Suppressor macrophage treated with lipopolysaccharide for 4 hours (primary cell): ENCODE measurements around the gene PRPF6.

Source experiments
- DNase-seq: peaks from one replicate; pipeline ENCODE4 v3.0.0-alpha.2; 2020

PRPF6 gene

DNA sequence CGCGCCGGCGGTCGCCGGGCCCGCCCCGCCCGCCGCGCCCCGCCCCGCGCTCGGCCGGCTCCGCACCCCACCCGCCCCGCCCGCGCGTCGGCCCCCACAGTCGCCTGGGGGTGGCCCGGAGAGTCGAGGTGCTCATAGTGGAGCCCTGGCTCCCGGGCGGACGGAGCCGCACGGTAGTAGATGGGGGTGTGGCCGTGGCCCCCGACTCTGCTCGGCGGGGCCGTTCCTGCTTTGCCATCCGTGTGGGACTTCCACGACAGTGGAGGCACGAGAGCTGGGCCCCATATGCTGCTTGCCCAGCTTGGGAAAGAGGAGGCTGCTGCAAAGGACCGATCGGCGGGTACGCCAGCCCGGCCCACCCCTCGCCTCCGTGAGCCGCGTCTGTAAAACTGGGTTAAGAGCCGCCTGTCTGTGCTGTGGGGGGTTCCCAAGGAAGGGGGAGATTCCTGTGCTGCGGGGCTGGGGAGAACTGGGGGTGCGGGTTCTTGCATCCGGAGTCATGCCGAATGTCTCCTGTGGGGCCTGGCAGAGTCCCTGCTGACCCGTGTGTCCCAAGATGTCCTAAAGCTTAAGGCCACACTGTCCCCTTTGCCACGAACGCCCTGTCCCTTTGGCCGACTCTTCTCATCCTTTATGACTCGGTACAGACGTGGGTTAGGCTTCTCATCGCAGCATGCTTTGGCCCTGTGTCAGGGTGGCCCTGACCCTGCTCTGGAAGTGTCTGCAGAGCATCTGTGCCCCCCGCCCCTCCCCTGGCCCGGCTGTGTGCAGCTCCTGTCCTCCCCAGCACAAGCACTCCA is 99.3 kb downstream of the PRPF6 start, which contains the start of gene OPRL1:
Gene OPRL1 (plus strand): TSS at position 70 of the 800 bp plus-strand sequence. CDS start 12,639 bp downstream, outside the sequence.
- DNase-seq, result no peak

DNA sequence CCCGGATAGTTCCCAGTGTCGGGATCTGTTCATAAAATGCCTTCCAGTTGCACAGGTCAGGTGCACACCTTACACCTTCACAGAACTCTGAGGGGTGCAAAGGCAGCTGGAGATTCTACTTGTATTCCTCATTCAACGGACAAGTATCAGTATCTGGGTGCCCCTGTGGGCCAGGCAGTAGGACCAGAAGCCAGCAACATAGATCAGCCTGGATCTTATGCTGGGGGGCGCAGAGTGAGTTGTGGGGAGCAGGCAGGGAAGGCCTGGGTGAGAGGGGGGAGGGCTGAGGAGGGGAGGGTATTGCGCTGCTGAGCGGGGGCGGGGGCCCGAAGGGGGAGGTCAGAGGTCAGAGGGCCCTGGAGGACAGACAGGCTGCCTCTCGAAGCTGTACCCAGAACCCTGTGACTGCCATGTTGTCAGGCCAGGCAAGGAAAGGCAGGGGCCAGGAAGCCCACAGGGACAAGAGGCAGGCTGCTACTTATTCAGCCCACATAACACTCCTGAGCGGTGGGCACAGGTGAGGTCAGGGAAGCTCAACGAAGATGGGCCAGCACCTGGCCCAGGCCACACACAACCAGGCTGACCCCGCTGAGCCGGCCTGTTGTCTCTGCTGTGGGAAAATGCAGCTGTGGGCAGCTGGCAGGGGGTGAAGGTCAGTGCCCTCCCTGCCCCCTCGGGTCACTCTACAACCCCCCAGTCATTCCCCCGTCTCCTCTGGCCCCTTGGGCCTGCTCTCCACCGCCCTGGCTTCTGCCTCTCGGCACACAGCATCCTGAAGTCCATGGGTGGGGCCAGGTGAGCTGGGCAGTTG is 100.1 kb downstream of the PRPF6 start:
- DNase-seq, result no peak

DNA sequence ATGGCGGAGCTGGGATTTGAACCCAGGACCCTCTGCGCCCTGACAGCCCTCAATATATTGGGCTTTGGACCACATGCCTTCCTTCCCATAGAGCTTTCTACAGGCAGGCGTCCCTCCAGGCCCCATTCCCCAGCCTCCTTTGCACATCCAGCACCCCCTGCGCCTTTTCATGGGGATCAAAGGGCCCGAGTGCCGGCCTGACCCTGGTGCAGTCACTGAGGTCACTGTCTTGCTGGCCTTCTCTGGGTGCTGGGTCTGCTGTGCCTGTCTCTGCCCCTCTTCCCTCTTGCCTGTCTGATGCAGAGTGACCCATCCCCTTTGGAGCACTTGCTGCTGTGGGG is 100.7 kb downstream of the PRPF6 start:
- no peak for DNase-seq

DNA sequence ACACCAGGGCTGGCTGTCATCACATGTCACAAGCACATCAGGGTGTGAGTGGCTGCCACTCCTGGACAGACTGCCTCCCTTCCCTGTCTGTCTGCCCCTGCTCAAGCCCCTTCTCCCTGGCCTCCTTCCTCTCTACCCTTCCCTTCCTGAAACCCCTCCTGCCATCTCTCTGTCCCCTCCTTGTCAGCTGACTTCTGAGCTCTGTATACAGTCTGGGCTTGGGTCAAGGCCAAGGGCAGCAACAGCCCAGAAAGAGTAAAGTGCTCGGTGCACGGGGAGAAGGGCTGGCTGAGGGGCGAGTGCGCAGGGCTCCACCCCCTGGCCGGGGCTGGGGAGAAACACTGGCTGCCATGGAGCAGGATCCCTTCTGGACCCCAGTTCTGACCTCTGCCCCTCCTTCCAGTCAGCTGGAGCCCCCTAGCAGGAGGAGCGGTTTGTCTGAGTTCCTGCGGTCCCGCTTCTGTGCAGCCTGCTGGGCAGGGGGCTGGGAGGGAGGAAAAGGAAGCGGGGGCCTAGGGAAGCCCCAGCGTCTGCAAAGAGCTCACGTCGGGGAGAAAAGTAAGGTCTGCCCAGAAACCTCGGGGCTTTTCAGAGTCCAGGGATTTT is 101.3 kb downstream of the PRPF6 start:
- DNase-seq, result no peak
